NCI-H1092 (cell line): ENCODE results near the gene ADISSP.
"Not testable (repeated sequence)": the region's sequence is repeated elsewhere in the genome, so short reads cannot be mapped to it uniquely, and the experiment has no call there.

ENCODE experiments used
- DNase-seq: peaks from one replicate; lab custom pipeline; 2025; lab: John Stamatoyannopoulos, UW

Gene ADISSP

GRCh38 chr20:3797592-3798372, 30.2 kb upstream of the ADISSP start:
- no peak for DNase-seq

GRCh38 chr20:3797226-3797545, 29.6 kb upstream of the ADISSP start:
- DNase-seq: no peak

DNA sequence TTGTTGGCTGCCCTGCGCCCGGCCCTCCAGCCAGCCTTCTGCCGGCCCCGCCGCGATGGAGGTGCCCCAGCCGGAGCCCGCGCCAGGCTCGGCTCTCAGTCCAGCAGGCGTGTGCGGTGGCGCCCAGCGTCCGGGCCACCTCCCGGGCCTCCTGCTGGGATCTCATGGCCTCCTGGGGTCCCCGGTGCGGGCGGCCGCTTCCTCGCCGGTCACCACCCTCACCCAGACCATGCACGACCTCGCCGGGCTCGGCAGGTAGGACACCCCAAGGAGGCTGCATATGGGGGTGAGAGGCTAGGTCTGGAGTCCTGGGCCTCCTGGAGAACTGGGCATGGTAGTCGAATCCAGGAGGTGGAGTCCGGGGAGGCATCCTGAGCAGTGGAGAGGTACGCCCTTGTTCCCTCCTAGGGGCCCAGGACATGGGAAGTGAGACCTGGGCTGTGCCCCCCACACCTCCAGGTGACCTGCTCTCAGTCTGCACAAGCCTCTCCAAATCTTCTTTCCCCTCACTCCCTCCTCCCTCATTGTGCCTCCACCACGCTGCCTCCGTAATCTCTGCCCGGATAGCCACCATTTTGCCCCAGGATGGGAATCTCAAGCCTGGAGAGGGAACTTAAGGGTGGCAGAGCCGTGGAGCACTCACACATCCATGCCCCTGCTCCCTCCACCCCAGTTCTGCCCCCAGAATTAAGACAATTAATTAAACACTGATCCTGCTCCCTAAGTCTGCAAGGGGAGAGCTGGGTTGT, 29.1 kb upstream of the ADISSP start:
- no peak for DNase-seq

GRCh38 chr20:3795511-3796468, 28.2 kb upstream of the ADISSP start, which contains the start of gene CDC25B:
Gene CDC25B, plus strand, starts transcription at chr20:3796310. Its CDS starts 222 bp downstream, at chr20:3796532.
- DNase-seq: peak; percentile 89

- DNase-seq: no peak
These were observed 27.3 kb upstream of the ADISSP start for GRCh38 chr20:3794701-3795420.

DNA sequence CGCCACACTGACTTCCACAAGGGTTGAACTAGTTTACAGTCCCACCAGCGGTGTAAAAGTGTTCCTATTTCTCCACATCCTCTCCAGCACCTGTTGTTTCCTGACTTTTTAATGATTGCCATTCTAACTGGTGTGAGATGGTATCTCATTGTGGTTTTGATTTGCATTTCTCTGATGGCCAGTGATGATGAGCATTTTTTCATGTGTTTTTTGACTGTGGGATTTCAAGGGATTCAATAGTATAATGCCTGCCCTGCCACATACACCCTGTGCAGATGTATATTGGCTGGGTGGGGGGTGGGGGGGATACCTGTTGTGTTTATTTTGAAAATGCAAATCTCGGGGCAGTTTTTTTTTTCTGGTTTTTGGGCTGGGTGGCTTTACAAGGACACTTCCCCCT, 26.6 kb upstream of the ADISSP start:
- not testable (repeated sequence) for DNase-seq

- not testable (repeated sequence) for DNase-seq
These were observed 21.6 kb upstream of the ADISSP start for GRCh38 chr20:3789201-3789600.

DNA sequence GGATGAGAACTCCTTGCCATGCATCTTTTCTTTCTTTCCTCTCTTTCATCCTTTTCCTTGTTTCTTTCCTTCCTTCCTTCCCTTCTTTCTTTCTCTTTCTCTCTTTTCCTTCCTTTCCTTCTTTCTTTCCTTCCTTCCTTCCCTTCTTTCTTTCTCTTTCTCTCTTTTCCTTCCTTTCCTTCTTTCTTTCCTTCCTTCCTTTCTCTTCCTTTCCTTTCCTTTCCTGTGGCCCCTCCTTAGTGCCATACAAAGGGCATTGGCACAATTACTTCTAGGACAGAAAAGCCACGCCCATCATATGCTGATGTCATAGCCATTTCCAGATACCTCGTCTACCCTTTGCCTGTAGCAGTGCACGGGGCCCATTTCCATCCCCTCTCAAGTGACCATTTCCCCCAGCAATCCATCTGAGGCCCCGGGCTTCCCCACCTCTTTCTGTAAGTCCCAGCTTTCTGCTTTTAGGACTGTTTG, 21.2 kb upstream of the ADISSP start:
- no peak for DNase-seq

- no peak for DNase-seq
These were observed 19.9 kb upstream of the ADISSP start for GRCh38 chr20:3787324-3788014.

DNA sequence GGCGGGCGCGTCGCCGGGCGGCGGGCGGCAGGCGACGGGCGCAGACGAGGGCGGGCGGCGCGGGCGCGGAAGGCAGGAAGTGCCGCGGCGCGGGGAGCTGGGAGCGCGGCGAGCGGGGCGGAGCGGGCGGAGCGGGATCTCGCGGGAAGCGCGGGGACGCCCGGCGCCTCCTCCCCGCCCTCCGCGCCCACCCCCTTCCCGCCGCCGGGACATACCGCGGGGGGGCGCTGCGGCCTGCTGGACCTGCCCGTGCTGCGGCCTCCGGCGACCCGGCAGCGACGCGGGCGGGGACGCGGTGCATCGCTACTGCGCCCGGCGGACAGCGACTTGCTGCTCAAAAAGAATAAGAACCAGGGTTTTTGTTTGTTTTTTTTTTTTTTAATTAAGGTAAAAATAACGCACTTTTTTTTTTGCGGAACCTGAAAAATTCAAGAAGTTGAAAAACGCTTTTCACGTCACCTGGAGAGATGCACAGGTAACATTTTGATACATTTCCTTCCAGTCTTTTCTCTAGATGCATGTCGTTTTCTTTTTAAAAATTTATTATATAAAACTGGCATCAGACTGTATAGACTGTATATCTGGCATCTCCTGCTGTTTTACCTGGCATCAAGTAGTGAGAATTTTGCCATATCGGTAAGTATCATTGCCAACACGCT, 19.2 kb upstream of the ADISSP start, which contains the start of gene CENPB:
Gene CENPB (minus strand): TSS at position 76 of the 659 bp plus-strand sequence. CDS start 257 bp downstream, outside the sequence.
- peak; percentile 81 for DNase-seq

- DNase-seq: peak; percentile 34
These were observed 18.6 kb upstream of the ADISSP start for GRCh38 chr20:3786126-3786484.

GRCh38 chr20:3785240-3786125, 17.9 kb upstream of the ADISSP start:
- DNase-seq: no peak

- no peak for DNase-seq
These were observed 17.3 kb upstream of the ADISSP start for GRCh38 chr20:3784863-3785239.

- no peak for DNase-seq
These were observed 16.8 kb upstream of the ADISSP start for GRCh38 chr20:3784216-3784853.

GRCh38 chr20:3783511-3784195, 16.1 kb upstream of the ADISSP start:
- DNase-seq: no peak

DNA sequence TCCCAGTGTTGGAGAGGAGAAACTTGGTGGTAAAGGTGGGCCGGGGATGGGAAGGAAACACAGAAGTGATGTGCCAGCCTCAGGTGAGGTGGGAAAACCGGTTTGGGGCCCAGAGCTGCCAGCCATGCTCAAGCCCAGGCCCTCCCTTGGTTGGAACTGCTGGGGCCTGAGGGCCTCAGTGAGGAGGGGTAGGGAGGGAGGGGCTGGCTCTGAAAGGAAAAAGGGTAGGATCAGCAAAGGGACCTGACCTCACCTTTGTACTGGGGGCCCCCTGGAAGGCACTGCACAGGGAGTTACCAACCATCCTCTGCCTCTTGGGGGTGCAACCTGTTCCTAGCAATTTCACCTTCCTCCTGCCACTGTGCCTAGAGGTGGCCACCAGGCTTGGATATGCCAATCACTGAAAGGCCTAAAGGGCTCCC, 15.5 kb upstream of the ADISSP start:
- DNase-seq: no peak

GRCh38 chr20:3782597-3782996, 15.0 kb upstream of the ADISSP start:
- DNase-seq: no peak
